Measurements from ENCODE around the gene C7orf57.
"Not testable (repeated sequence)": the region's sequence is repeated elsewhere in the genome, so short reads cannot be mapped to it uniquely, and the experiment has no call there.

C7orf57 gene

DNA sequence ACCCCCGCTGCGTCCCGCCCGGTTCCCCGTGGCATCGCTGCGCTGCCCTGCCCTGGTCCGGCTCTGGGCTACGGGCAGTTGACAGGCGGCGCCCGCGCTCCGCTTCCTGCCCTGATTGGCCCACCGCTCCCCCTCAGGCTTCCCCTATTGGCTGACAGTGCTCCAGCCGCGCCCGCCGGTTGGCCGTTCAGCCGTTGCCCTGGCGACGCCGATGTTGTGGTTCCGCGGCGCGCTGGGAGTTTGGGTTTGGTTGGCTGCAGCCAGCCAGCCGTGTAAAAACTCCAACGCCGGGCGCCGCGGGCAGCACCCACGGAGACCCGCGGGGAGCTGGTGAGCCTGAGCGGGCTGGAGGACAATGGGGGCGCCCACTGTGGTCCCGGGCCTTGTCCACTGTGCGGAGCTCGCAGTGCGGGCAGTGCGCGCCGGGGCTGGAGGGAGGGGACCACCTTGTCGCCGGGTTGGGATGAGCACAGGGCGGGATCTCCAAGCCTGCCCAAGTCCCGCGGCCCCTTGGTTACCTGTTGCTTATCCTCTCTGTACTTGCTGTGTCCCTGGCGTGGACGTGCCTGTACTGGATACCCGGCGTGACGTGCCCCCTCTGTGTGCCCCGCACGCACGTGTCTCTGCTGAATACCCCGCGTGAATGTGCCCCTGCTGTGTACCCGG lies at the start of gene C7orf57:
Gene C7orf57 (plus strand): TSS at position 243 of the 666 bp plus-strand sequence. CDS start 766 bp downstream, outside the sequence.
- peak; percentile 66 for DNase-seq

- DNase-seq = no peak
These were observed 46.6 kb upstream of the C7orf57 start for GRCh38 chr7:47988496-47989386.

DNA sequence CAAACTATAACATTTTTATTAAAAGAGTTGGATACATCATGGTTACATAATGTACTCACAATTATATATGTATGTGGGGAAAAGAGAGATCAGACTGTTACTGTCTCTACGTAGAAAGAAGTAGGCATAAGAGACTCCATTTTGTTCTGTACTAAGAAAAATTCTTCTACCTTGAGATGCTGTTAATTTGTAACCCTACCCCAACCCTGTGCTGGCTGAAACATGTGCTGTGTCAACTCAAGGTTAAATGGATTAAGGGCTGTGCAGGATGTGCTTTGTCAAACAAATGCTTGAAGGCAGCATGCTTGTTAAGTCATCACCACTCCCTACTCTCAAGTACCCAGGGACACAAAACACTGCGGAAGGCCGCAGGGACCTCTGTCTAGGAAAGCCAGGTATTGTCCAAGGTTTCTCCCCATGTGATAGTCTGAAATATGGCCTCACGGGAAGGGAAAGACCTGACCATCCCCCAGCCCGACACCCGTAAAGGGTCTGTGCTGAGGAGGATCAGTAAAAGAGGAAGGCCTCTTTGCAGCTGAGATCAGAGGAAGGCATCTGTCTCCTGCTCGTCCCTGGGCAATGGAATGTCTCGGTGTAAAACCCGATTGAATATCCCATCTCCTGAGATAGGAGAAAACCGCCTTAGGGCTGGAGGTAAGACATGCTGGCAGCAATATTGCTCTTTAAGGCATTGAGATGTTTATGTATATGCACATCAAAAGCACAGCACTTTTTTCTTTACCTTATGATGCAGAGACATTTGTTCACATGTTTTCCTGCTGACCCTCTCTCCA lies 45.5 kb upstream of the C7orf57 start:
- DNase-seq = not testable (repeated sequence)

- no peak for DNase-seq
These were observed 44.8 kb upstream of the C7orf57 start for GRCh38 chr7:47990592-47990991.

GRCh38 chr7:47991270-47991669 lies 44.1 kb upstream of the C7orf57 start:
- DNase-seq = no peak

GRCh38 chr7:47991741-47992311 lies 43.5 kb upstream of the C7orf57 start:
- peak; percentile 19 for DNase-seq

- DNase-seq = no peak
These were observed 42.9 kb upstream of the C7orf57 start for GRCh38 chr7:47992446-47992845.

GRCh38 chr7:47999413-47999812 lies 35.9 kb upstream of the C7orf57 start:
- DNase-seq = no peak

- DNase-seq = not testable (repeated sequence)
These were observed 35.2 kb upstream of the C7orf57 start for GRCh38 chr7:48000164-48000563.

GRCh38 chr7:48004032-48004431 lies 31.3 kb upstream of the C7orf57 start:
- DNase-seq = peak; percentile 6

GRCh38 chr7:48004638-48005037 lies 30.7 kb upstream of the C7orf57 start:
- DNase-seq = no peak

DNA sequence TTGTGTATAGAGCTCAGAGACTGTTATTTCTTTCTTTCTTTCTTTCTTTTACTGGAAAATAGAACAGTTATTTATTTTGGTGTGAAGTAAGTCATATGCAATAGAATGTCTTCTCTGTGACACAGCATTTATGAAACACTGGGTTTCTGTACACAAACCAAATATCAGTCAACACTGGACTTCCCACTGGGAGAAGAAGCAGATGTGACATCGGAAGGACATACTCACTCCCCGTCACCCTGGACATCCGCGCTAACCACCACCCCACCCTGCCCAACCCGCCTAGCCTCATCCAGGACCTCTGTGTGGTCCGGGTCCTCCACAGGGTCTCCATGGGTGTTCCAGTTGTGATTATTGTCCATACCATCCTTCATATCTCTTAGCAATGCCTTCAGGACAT lies 28.5 kb upstream of the C7orf57 start:
- DNase-seq = no peak

DNA sequence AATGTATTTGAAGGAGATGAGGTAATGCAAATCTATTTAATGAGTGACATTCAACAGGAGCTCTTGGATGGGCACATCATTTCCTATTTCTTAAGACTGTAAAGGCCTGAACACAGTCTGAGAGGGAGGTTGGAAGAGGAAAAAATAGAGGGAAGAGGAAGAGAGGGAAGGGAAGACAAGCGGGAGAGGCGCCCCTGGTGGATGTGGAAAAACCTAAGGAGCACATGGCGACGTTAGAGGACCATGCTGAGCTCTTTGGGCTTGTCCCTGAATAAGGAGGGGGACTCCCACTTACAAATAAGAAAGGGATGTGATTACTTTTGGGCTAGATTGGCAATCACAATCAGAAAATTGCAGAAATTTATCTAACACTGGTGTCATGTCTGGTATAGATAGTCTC lies 26.1 kb upstream of the C7orf57 start:
- no peak for DNase-seq

GRCh38 chr7:48009954-48010353 lies 25.4 kb upstream of the C7orf57 start:
- DNase-seq = no peak

GRCh38 chr7:48011323-48011722 lies 24.0 kb upstream of the C7orf57 start:
- no peak for DNase-seq

DNA sequence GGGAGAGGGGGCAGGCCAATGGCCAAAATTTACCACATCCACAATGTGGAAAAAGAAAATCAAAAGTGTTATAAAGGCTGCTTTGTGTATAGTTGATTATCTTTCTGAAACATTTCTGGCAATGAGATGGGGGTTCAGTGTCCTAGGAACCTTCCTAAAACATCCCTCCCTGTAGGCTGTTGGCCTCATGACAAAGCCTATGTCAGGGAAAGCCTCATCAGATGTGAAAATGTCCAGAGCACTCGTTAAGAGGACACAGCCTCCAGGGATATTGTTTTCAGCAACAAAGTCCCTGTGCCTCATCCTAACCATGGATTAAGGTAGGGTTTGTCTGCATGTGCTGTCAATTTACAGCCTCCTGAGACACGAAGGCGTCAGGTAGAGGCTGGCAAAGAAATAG lies 23.4 kb upstream of the C7orf57 start:
- DNase-seq = no peak

DNA sequence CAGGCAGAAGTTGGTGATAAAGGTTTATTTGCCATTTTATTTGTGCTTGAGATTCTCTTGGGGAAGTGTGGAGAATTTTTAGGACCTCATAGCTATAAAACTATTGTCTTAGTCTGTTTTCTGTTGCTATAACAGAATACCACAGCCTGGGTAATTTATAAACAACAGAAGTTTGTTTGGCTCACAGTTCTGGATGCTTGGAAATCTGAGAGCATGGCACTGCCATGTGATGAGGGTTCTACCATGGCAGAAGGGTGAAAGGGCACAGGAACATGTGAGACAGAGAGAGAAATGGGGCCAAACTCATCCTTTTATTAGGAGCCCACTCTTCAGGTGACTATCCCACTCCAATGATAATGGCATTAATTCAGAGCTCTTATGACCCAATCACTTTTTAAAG lies 18.7 kb upstream of the C7orf57 start:
- no peak for DNase-seq

DNA sequence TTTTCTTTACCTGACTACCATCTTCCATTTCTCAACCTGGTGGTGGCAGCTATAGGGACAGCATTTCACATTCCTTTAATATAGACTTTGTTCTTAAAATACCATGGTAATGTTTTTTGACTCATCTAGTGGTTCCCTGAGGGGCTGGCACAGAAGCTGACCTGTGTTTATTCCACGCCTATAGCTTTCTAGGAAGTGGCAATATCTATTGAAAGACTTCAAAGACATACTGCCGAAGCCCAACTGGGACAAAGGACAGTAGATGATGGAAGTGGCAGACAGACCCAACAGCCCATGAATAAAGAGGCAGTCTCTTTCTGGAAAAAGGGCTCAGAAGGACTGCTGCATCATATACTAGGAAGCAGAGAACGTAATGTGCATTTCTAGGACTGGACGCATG lies 17.7 kb upstream of the C7orf57 start:
- DNase-seq = no peak

DNA sequence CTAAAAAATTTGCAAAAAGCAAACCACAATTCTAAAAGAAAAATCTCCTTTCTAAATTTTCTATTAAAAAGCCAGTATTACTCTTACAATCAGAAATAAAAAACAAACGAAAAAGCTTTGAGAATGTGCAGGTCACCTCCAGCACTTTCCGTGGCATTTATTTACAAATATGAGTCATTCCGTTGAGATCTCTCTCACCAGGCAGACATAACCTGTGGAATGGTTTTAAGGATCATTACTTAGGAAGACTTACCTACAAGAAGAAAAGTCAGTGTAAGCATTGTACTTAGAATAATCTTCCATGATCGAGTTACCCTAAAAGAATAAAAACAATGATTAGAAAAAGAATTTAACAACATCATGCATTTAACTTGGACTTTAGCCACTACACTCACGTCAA lies 9.7 kb upstream of the C7orf57 start:
- no peak for DNase-seq

- no peak for DNase-seq
These were observed 6.4 kb upstream of the C7orf57 start, which contains the start of gene SUN3 for GRCh38 chr7:48028938-48029337. TSS of gene SUN3 (minus strand) at chr7:48029107. CDS start at chr7:48028938, 169 bp downstream.

DNA sequence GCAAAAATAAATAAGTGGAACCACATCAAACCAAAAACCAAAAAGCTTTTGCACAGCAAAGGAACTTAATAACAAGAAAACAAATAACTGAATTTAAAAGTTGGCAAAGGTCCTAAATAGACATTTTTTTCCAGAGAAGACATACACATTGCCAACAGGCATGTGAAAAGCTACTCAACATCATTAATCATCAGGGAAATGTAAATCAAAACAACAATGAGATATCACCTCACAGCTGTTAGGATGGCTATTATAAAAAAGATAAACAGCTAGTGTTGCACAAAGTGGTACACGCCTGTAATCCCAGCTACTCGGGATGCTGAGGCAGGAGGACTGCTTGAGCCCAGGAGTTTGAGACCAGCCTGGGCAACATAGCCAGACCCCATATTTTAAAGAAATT lies 4.2 kb upstream of the C7orf57 start:
- DNase-seq = no peak

DNA sequence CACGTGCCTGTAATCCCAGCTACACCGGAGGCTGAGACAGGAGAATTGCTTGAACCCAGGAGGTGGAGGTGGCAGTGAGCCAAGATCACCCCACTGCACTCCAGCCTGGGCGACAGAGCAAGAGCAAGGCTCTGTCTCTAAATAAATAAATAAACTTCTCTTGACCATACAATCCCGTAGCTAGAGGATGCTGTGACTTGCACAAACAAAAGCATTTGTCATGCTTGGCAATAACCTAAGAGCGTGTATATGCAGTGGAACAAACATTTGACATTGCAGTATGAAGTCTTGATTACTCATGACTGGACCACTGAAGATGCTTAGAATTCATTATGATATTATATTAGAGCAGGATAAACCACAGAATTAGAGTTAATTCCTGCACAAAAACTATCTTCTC lies 1.4 kb upstream of the C7orf57 start:
- no peak for DNase-seq

GRCh38 chr7:48035967-48036478 lies 680 bp downstream of the C7orf57 start:
- no peak for DNase-seq

All from DMS79 treated with DMSO at 0.1 percent for 48 hours (cell line).